ENCODE results near the gene GSG1L.

DNA sequence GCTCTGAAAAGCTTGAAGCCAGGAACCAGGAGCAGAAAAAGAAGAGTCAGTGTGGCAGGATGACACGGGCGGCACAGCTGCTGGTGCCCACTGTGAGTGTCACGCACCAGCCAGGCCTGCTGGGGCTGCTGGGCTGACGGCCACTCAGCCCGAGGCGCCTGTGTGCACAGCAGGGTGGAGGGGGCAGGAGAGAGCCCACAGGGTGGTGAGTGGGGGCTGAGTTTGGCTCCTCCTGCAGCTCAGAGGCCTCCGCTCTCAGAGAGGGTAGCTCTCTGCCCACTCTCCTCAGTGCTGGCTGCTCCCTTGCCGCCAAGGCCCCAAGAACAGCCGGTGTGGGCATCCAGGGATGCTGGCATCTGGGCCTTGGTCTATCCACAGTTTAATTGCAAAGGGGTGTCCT, 59.6 kb downstream of the GSG1L start:
- TF ChIP-seq SP1 (IDR thresholded peaks at IDR 0.05) (no peak), RXRA (IDR thresholded peaks at IDR 0.05) (no peak), RAD21 (IDR thresholded peaks at IDR 0.05) (no peak), GABPA (IDR thresholded peaks at IDR 0.05 in 1 of 2, conservative IDR thresholded peaks at IDR 0.05 in 1 of 2) (no peak), EGR1 (IDR thresholded peaks at IDR 0.05; ENCODE audit: low read depth in 2 of 2) (no peak), YY1 (IDR thresholded peaks at IDR 0.05) (no peak), NR2F2 (IDR thresholded peaks at IDR 0.05) (no peak), JUND (IDR thresholded peaks at IDR 0.05) (no peak)
- TF ChIP-seq, protein P1, sequence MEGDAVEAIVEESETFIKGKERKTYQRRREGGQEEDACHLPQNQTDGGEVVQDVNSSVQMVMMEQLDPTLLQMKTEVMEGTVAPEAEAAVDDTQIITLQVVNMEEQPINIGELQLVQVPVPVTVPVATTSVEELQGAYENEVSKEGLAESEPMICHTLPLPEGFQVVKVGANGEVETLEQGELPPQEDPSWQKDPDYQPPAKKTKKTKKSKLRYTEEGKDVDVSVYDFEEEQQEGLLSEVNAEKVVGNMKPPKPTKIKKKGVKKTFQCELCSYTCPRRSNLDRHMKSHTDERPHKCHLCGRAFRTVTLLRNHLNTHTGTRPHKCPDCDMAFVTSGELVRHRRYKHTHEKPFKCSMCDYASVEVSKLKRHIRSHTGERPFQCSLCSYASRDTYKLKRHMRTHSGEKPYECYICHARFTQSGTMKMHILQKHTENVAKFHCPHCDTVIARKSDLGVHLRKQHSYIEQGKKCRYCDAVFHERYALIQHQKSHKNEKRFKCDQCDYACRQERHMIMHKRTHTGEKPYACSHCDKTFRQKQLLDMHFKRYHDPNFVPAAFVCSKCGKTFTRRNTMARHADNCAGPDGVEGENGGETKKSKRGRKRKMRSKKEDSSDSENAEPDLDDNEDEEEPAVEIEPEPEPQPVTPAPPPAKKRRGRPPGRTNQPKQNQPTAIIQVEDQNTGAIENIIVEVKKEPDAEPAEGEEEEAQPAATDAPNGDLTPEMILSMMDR (IDR thresholded peaks at IDR 0.05; ENCODE audit: low read depth, low read length, missing input control) = no peak
- TF ChIP-seq, protein P2, sequence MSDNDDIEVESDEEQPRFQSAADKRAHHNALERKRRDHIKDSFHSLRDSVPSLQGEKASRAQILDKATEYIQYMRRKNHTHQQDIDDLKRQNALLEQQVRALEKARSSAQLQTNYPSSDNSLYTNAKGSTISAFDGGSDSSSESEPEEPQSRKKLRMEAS (IDR thresholded peaks at IDR 0.05) = no peak
- TF ChIP-seq, protein P3, sequence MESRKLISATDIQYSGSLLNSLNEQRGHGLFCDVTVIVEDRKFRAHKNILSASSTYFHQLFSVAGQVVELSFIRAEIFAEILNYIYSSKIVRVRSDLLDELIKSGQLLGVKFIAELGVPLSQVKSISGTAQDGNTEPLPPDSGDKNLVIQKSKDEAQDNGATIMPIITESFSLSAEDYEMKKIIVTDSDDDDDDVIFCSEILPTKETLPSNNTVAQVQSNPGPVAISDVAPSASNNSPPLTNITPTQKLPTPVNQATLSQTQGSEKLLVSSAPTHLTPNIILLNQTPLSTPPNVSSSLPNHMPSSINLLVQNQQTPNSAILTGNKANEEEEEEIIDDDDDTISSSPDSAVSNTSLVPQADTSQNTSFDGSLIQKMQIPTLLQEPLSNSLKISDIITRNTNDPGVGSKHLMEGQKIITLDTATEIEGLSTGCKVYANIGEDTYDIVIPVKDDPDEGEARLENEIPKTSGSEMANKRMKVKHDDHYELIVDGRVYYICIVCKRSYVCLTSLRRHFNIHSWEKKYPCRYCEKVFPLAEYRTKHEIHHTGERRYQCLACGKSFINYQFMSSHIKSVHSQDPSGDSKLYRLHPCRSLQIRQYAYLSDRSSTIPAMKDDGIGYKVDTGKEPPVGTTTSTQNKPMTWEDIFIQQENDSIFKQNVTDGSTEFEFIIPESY (IDR thresholded peaks at IDR 0.05) = no peak
- TF ChIP-seq, protein P4, sequence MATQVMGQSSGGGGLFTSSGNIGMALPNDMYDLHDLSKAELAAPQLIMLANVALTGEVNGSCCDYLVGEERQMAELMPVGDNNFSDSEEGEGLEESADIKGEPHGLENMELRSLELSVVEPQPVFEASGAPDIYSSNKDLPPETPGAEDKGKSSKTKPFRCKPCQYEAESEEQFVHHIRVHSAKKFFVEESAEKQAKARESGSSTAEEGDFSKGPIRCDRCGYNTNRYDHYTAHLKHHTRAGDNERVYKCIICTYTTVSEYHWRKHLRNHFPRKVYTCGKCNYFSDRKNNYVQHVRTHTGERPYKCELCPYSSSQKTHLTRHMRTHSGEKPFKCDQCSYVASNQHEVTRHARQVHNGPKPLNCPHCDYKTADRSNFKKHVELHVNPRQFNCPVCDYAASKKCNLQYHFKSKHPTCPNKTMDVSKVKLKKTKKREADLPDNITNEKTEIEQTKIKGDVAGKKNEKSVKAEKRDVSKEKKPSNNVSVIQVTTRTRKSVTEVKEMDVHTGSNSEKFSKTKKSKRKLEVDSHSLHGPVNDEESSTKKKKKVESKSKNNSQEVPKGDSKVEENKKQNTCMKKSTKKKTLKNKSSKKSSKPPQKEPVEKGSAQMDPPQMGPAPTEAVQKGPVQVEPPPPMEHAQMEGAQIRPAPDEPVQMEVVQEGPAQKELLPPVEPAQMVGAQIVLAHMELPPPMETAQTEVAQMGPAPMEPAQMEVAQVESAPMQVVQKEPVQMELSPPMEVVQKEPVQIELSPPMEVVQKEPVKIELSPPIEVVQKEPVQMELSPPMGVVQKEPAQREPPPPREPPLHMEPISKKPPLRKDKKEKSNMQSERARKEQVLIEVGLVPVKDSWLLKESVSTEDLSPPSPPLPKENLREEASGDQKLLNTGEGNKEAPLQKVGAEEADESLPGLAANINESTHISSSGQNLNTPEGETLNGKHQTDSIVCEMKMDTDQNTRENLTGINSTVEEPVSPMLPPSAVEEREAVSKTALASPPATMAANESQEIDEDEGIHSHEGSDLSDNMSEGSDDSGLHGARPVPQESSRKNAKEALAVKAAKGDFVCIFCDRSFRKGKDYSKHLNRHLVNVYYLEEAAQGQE (IDR thresholded peaks at IDR 0.05) = no peak
- TF ChIP-seq, protein P5, sequence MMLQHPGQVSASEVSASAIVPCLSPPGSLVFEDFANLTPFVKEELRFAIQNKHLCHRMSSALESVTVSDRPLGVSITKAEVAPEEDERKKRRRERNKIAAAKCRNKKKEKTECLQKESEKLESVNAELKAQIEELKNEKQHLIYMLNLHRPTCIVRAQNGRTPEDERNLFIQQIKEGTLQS (IDR thresholded peaks at IDR 0.05) = no peak
